ENCODE data around the gene EFEMP2.

GRCh38 chr11:65885808-65886536, 13.4 kb upstream of the EFEMP2 start:
- TF ChIP-seq, protein P1, sequence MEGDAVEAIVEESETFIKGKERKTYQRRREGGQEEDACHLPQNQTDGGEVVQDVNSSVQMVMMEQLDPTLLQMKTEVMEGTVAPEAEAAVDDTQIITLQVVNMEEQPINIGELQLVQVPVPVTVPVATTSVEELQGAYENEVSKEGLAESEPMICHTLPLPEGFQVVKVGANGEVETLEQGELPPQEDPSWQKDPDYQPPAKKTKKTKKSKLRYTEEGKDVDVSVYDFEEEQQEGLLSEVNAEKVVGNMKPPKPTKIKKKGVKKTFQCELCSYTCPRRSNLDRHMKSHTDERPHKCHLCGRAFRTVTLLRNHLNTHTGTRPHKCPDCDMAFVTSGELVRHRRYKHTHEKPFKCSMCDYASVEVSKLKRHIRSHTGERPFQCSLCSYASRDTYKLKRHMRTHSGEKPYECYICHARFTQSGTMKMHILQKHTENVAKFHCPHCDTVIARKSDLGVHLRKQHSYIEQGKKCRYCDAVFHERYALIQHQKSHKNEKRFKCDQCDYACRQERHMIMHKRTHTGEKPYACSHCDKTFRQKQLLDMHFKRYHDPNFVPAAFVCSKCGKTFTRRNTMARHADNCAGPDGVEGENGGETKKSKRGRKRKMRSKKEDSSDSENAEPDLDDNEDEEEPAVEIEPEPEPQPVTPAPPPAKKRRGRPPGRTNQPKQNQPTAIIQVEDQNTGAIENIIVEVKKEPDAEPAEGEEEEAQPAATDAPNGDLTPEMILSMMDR (IDR thresholded peaks at IDR 0.05; ENCODE audit: extremely low read depth in 1 of 2, insufficient read depth in 1 of 2, low read depth in 1 of 2, low read length in 2 of 2) = no peak
- TF ChIP-seq POLR2A (IDR thresholded peaks at IDR 0.05; ENCODE audit: low read depth, low read length) = no peak
- TF ChIP-seq JUN (IDR thresholded peaks at IDR 0.05; ENCODE audit: borderline replicate concordance, insufficient read depth, insufficient read length, low read depth) = no peak
- no peak for TF ChIP-seq FOS (IDR thresholded peaks at IDR 0.05; ENCODE audit: borderline replicate concordance, insufficient read depth, low read length)
- TF ChIP-seq EZH2 (IDR thresholded peaks at IDR 0.05; ENCODE audit: borderline replicate concordance, low read depth, low read length, severe bottlenecking) = no peak
- TF ChIP-seq, protein P2, sequence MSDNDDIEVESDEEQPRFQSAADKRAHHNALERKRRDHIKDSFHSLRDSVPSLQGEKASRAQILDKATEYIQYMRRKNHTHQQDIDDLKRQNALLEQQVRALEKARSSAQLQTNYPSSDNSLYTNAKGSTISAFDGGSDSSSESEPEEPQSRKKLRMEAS (IDR thresholded peaks at IDR 0.05; ENCODE audit: insufficient read depth, insufficient read length) = no peak
